Measurements from ENCODE around the gene C9orf85.
"Not testable (repeated sequence)": the region's sequence is repeated elsewhere in the genome, so short reads cannot be mapped to it uniquely, and the experiment has no call there.

Gene C9orf85

DNA sequence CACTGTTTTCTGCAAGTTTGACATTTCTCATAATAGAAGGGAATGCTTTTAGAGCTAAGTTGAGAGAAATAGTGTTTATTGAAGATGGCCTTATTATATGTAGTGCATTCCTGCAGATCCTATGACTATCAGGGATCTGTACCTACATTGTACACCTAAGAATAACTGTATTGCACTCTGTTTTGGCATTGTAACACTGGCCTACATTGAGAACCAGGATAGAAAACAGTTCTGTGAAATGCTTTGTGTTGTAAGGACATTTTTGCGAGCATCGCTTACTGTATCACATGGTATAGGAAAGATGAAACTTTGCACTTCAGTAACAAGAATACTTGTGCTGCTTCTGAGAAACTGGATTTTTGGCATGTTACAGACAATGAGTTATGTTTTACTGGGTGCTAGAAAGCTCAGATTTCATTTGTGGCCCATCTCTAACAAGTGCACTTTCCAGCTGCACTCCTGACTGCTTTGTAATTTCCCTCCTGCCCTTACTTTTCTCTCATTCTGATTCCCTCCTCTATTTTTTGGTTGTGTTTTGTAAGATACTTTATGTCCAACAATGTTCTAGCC, 30.6 kb downstream of the C9orf85 start:
- no peak for DNase-seq (ENCODE audit: low spot score)

DNA sequence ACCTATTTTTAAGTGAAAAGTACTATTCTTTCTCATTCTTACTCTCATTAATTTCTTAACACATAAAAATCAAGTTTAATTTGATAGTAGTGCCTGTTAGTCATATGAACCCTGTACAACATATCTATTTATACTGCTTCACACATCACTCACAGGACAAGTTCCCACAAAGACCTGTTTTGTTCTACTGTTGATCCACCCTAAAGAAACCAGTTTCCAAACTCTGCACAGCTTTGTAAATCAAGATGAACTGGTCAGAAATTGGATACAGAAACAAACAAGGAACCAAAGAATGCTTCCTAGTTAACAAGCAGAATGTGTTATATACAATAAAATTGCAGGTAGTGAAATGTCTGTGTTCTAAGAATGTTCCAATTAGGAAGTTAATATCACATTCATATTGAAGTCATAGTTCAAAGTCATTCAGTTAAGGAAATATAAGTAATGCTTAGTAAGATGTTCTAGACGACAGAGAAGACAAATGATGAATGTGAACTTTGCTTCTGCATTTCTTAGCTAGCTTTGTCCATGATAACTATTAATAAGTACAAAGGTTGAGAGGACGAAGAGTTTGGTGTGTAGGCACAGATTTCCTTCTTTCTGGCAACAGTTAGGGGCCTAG, 33.4 kb downstream of the C9orf85 start:
- no peak for DNase-seq (ENCODE audit: low spot score)

DNA sequence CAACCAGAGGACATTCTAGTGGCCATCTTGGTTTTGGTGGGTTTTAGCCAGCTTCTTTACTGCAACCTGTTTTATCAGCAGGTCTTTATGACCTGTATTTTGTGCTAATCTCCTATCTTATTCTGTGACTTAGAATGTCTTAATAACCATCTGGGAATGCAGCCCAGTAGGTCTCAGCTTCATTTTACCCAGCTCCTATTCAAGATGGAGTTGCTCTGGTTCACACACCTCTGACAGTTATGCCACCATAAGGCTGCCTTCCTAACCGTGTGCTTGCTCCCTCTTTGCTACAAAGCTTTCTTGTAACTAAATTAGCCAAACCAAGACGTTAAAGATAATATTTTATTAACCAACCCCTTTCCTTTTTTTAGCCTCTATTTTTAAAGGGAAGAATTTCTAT, 43.2 kb downstream of the C9orf85 start:
- DNase-seq (ENCODE audit: low spot score), result not testable (repeated sequence)

DNA sequence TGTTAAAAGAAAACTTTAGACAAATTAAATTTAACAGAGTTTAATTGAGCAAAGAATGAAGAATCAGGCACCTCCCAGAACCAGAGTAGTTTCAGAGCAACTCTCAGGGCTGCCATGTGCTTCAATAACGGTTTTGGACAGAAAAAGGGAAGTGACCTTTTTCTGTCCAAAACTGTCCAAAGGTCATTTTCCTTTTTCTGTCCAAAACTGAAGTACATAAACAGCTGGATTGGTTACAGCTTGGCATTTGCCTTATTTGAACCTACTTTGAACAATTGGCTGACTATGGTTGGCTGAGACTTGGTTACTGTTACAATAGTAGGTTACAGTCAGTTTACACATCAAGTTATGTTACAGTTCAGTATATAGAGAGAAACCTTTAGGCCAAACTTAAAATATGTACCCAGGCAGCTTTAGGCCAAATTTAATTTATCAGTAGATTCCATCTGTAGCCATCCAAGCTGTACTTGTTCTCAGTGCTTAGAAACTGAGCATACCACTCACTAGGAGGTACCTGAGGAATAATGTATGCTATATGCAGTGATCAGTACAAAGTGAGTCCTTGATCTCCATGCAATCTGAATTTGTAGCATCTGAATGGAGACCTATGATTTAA, 44.0 kb downstream of the C9orf85 start:
- DNase-seq (ENCODE audit: low spot score), result no peak

DNA sequence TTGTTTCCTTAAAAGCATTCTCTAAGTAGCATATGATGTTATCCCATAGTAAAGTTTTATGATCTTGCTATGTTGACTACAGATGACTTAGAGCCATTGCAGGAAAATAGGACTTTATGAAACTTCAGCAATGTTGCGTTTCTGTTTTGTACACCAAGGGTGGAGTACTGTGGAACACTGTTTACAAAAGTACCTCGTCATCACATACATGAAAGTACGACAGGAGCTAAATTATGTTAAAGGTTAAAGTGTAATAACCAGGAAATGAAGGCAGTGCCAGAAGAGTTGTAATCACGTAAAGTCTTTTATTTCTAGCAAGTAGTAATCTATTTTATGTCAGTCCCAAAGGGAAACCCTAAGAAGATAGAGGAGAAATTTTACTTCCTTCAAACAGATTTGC, 50.9 kb downstream of the C9orf85 start:
- DNase-seq (ENCODE audit: low spot score), result no peak

DNA sequence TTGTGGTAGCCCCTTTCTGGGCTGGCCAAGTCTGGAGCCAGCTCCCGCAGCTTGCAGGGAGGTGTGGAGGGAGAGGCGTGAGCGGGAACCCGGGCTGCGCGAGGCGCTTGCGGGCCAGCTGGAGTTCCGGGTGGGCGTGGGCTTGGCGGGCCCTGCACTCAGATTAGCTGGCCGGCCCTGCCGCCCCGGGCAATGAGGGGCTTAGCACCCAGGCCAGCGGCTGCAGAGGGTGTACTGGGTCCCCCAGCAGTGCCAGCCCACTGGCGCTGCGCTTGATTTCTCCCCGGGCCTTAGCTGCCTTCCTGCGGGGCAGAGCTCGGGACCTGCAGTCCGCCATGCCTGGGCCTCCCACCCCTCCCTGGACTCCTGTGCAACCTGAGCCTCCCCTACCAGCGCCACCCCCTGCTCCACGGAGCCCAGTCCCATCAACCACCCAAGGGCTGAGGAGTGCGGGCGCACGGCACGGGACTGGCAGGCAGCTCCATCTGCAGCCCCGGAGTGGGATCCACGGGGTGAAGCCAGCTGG, 52.1 kb downstream of the C9orf85 start:
- not testable (repeated sequence) for DNase-seq (ENCODE audit: low spot score)

DNA sequence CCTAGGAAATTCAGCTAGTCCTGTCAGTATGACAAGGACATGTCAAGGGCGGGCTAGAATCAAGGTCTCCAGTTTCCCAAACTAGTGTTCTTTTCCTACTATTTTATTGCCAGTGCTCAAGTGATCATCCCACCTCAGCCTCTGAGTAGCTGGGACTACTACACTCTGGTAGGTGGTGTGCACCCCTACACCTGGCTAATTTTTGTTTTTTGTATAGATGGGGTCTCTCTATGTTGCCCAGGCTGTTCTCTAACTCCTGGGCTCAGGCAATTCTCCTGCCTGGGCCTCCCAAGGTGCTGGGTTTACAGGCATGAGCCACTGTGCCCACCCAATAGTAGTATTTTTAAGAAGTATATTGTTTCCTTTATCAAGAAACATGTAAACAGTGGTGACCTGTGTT, 54.0 kb downstream of the C9orf85 start:
- DNase-seq (ENCODE audit: low spot score), result no peak

DNA sequence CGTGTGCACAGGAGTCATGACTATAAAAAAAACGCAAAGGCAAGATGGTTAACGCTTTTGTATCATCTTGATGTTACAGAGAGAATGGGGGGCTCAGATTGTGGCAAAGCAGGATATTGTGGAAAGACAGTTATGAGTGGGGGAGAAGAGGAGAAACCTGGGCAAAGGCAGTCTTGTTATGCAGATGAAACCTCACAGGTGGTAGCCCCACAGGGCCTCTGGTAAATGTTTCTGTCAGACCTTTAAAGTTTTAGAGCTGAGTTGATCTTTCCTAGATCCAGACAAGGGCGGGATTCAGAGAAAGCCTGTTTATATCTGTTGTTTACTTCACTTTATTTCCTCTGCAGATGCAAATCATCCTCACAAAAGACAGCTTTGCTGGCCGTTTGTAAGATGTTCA, 55.2 kb downstream of the C9orf85 start:
- DNase-seq (ENCODE audit: low spot score), result no peak

DNA sequence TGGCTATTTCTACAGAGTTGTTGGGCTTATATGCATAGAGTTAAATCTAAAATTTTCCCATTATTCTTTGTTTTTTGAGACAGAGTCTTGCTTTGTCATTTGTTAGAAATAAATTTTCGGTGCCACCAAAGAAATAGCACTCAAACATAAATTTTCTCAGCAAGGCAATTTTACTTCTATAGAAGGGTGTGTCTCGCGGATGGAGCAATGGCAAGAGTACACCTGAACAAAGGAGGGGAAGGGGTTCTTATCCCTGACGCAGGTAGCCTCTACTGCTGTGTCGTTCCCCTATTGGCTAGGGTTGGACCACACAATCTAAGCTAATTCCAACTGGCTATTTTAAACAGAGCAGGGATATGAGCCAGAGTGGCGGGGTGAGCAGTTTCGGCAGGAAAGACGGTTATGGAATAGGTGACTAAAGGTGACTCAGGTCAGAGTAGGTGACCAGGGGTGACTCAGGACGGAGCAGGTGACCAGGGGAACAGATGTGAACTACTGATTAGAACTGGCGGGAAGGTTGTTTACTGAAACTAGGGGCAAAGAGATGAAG, 57.2 kb downstream of the C9orf85 start:
- DNase-seq (ENCODE audit: low spot score), result no peak

DNA sequence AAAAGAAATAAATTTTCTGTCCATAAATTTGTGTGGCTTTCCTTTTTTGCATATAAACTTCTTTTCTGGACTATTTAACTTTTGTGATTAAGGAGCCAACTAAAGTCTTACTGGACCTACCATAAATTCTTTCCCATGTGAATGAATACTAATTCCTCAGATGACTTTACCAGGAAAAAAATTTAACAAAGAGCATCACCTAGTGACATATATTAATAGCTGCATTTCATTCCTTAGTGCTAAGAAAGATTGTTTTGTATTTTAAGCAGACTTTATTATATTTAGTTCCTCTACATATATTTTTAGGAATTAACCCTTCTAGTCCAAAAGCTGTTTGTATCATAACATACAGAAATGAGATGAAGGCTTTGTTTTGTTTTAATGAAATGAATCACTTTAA, 64.4 kb downstream of the C9orf85 start:
- DNase-seq (ENCODE audit: low spot score), result no peak

DNA sequence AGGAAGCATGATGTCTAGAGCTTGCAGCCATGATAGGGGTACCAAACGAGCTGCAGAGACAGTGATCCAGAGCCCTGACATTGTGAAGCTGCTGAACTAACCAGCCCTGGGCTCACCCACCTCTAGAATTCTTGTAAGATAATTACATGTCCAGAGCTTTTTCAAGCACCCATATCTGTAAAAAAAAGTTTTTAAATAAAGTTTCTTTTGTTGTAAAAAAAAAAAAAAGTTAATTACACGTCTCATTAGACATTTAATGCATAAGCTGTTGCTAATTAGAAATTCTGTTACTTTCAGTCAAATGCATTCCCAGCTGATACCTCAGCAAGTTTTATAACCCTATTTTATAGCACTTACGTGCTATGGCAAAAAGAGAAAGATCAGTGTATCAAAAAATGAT, 65.6 kb downstream of the C9orf85 start:
- DNase-seq (ENCODE audit: low spot score), result no peak

DNA sequence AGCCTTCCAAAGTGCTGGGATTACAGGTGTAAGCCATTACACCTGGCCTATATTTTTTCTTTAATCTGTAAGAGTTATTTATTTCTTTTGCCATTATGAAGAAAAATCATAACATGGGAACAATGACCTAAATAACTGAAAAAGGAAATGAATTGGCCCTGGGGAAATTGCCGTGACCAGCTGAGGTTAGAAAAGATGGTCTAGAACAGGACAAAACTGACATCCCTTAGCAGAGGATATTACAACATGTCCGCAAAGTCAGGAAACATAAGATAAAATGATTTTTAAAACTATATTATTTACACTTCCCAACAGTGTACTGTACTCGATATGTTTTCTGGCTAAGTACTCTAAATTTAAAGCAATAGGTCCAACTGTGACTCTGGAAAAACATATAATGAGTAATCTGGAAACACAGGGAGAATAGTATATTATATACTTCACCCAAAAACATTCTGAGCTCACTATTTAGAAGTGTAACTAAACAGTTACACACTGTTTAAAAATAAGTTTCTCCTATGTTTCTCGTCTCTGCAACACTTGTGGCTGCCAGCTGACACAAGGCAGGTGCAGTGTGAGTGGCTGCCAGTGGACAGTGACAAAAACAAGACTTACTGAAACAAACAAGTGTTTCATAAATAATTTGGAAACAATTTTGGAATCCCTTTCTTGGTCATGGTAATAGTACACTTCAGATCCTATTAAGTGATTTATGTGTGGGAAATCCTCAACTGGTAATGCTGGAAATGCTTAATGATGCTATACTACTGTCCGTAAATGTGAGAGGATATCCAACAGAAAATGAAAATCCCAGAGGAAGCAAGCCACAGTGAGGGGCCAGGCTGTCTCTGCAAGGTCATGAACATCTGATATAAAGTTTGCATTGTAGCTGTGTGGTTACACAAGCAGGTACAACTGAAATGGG, 69.1 kb downstream of the C9orf85 start:
- no peak for DNase-seq (ENCODE audit: low spot score)

DNA sequence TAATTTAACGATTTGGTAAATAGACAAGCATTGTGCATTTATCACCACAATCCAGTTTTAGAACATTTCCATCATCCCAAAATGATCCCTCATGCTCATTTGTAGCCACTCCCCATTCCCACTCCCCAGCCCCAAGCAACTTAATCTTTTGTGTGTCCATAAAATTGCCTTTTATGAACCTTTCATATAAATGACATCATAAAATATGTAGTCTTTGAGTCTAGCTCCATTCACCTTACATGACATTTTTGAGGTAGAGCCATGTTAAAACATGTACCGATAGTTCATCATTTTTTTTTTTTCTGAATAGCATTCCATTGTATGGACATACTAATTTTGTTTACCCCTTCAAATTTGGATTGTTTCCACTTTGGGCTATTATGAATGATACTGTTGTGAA, 70.5 kb downstream of the C9orf85 start:
- no peak for DNase-seq (ENCODE audit: low spot score)

DNA sequence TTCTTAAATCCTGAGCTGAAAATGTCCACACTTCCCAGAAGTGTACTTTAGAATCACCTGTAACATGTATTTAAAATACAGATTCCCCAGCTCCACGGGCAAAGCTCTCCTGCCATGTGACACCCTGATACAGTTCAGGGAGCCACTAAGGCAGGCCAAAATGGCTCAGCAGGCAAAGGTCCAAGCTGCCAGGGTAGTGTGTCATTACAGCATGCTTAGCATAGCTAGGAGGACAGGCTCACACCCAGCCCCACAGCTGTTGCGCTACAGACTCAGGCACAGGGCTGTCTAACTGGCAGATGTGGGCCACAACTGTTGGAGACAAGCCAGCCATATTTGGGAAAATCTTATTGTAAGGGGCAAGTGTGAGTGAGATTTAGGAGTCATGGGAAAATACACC, 73.0 kb downstream of the C9orf85 start:
- DNase-seq (ENCODE audit: low spot score), result no peak

DNA sequence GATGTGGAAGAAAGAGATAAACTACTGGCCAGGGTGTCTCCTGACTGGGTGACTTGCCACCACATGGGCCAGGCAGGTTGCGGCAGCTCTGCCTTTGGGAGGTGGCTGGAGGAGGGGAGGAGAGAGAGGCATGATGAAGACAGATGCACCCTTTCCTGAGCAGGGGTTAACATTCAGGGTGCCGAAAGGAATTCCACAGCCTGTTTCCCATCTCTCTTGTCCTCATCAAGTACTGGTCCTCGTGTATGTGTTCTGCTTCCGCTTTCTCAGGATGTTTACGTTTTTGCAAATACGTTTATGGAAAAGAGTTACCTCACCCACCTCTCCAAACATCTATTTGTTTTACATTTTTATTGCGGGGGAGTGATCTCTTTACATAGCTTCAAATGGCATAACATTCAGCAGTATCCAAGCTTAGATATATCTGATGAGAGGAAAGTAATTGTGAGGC, 73.4 kb downstream of the C9orf85 start:
- no peak for DNase-seq (ENCODE audit: low spot score)

DNA sequence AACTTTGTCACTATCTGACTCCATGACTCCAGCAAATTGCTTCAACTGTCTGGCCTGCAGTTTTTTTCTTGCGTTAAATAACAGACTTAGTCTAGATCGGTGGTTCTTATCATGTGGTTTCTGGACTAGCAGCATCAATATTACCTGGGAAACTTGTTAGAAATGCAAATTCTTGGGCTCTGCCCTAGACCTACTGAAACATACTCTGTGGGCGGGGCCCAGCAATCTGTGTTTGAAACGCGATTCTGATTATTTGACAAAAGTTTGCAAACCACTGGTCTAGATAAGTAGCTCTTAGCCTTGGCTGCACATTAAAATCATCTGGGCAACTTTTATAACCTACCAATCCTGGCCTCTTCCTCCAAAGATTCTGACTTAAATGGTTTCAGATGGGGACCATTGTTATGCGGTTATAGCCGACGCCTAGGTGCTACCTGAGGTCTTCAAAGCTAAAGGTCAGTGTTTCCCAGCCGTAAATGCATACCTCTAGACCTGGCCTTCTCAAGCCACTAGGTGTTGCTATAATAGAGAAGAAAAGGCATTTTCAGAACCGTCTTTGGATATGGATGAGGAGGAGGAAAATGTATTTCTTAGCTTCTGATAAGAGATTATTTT, 74.0 kb downstream of the C9orf85 start:
- DNase-seq (ENCODE audit: low spot score), result no peak

DNA sequence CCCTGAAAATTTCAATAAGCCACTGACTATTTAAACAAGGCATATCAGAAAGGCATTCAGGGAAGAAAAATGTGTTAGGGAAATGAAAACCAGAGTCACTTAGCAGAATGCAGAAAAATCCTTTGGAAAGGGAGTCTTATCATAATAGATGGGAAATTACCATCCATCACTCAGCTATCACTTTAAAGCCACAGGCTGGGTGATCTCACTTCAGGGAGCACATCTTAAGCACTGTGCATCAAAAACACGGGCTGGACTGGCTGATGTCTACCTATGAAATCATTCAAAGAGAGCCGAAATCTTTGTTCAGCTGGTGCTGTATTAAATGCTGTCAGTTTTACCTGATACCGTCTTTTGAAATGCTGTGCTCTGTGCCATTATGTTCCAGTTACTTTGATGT, 75.5 kb downstream of the C9orf85 start:
- DNase-seq (ENCODE audit: low spot score), result no peak

DNA sequence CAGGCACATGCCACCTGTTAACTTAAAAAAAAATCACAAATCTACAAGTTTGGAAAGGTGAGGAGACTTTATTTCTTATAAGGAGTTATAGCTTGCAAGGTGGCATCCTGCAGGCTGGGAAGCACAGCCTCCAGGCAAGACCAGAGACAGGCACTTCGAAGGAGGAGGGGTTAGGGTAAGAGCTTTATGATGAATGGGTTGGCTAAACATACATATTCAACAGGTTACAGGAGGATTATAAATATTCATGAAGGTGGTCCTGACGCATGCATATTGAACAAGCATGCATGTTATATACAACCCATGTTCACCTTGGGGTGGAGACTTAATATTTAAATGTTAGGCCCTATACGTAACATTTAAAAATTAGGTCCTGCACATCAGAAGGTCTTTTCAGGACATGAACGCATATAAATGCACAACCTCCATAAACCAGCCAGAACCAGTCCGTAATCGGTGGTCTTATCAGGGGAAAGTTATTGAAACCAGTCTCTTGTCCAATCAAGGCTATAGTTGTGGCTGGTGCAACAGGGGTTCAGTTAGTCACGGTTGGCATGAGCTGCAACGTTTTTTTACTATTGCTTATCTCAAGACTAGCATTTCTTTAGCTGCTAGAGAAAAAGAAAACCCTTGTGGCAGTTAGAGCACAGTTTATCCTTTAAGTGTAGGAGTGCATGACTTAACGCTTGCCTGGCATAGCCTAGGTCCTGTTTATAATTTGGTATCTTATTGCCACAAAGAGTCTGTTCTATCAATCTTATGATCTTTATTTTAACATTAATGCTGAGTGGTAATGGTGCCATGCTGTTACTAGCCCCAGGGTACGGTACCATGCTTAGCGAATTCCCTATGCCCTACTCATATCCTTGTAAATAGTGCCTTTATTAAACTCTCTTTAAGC, 76.3 kb downstream of the C9orf85 start:
- no peak for DNase-seq (ENCODE audit: low spot score)

DNA sequence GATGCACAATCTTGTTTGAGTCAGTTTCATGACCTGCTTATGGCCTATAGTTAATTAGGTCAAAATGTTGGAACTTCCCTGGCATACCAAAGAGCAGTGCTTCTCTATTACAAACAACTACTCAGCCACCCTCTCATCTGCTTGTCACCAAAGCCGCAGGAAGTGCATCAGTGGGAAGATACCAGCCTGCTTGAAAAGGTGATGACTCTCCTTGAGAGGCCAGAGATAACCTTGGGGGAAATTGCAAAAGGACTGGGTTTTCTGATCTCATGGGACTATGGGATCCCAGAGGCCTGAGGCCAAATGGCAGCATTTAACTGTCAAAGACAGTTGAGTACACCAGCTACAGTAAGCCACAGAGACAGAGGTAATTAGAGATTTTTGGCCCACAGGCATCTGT, 79.0 kb downstream of the C9orf85 start:
- no peak for DNase-seq (ENCODE audit: low spot score)

DNA sequence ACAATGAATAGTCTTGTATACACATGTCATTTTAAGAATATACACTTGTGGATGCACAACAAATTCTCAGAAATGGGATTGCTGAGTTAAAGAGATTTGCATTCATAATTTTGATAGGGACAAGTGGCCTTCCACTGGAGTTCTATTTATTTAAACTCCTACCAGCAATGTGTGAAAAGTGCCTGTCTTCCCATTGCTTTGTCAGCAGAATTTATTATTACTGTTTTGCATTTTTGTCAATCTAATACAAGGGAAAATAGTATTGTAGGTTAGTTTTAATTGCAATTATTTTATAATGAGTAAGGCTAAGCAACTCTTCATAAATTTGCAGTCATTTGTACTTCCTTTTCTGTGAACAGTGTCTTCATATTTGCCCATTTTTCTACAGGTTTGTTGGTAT, 94.0 kb downstream of the C9orf85 start:
- no peak for DNase-seq (ENCODE audit: low spot score)

DNA sequence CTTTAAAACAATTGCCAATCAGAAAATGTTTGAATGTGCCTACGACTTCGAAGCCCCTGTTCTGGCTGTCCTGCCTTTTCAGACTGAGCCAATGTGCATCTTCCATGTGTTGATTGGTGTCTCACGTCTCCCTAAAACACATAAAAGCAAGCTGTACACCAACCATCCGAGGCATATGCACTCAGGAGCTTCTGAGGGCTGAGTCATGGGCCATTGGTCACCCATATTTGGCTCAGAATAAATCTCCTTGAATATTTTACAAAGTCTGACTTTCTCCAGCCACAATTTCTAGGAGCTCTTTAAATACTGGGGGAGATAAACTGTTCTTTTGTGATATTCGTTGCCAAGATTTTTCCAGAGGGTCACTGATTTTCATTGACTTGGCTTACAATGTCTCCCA, 95.1 kb downstream of the C9orf85 start:
- DNase-seq (ENCODE audit: low spot score), result no peak

Measured in HuH-7.5 (cell line).